ENCODE data around the gene SAMD4A. TPM values are rescaled to one million over a fixed set of nuclear protein-coding genes. Genes with fewer than 3 reads are reported as not detected.

The SAMD4A gene
- total RNA-seq, 1 donor from 2014 or later: 30.0 TPM

GRCh38 chr14:54680651-54681050, 113.7 kb downstream of the SAMD4A start:
- Mint-ChIP-seq H3K4me3 (no peak overlapping the region), H3K9me3 (no peaks in the 10 kb centered on the region), H3K36me3 (no peaks in the 10 kb centered on the region), H3K27ac (peak overlapping the region; percentile 74), H3K4me1 (peaks cover 64% of the 10 kb centered on the region), H3K27me3 (ENCODE audit: low read depth) (peaks cover 6% of the 10 kb centered on the region)
- no peak for DNase-seq (ENCODE audit: low spot score in 2 of 2, unreplicated experiment in 2 of 2)
- TF ChIP-seq CTCF (IDR thresholded peaks at IDR 0.05; ENCODE audit: unreplicated experiment): no peak

GRCh38 chr14:54681811-54682261, 114.9 kb downstream of the SAMD4A start:
- peak overlapping the region; percentile 92 for H3K27ac Mint-ChIP-seq

GRCh38 chr14:54682578-54682977, 115.7 kb downstream of the SAMD4A start:
- H3K27me3 Mint-ChIP-seq (ENCODE audit: low read depth): peaks cover 6% of the 10 kb centered on the region
- peak overlapping the region; percentile 92 for H3K27ac Mint-ChIP-seq
- no peak for DNase-seq (ENCODE audit: low spot score in 2 of 2, unreplicated experiment in 2 of 2)
- H3K36me3 Mint-ChIP-seq: no peaks in the 10 kb centered on the region
- no peaks in the 10 kb centered on the region for H3K9me3 Mint-ChIP-seq
- H3K4me3 Mint-ChIP-seq: no peak overlapping the region
- peaks cover 54% of the 10 kb centered on the region for H3K4me1 Mint-ChIP-seq
- TF ChIP-seq CTCF (IDR thresholded peaks at IDR 0.05; ENCODE audit: unreplicated experiment): no peak

More at GRCh38 chr14:54681811-54682261, 114.9 kb downstream of the SAMD4A start:
- no peak overlapping the region for H3K4me3 Mint-ChIP-seq
- no peak for TF ChIP-seq CTCF (IDR thresholded peaks at IDR 0.05; ENCODE audit: unreplicated experiment)
- no peak for DNase-seq (ENCODE audit: low spot score in 2 of 2, unreplicated experiment in 2 of 2)
- no peaks in the 10 kb centered on the region for H3K36me3 Mint-ChIP-seq
- H3K4me1 Mint-ChIP-seq: peaks cover 61% of the 10 kb centered on the region
- peaks cover 6% of the 10 kb centered on the region for H3K27me3 Mint-ChIP-seq (ENCODE audit: low read depth)
- H3K9me3 Mint-ChIP-seq: no peaks in the 10 kb centered on the region

- DNase-seq (ENCODE audit: low spot score in 2 of 2, unreplicated experiment in 2 of 2): no peak
- Mint-ChIP-seq H3K27ac (peak overlapping the region; percentile 36), H3K4me1 (peaks cover 43% of the 10 kb centered on the region)
Observed at GRCh38 chr14:54683882-54684794, 117.2 kb downstream of the SAMD4A start.

GRCh38 chr14:54685286-54685845, 118.4 kb downstream of the SAMD4A start:
- no peaks in the 10 kb centered on the region for H3K36me3 Mint-ChIP-seq
- no peak overlapping the region for H3K27ac Mint-ChIP-seq
- no peak overlapping the region for H3K4me3 Mint-ChIP-seq
- no peaks in the 10 kb centered on the region for H3K9me3 Mint-ChIP-seq
- no peak for DNase-seq (ENCODE audit: low spot score in 2 of 2, unreplicated experiment in 2 of 2)
- H3K4me1 Mint-ChIP-seq: peaks cover 36% of the 10 kb centered on the region
- no peak for TF ChIP-seq CTCF (IDR thresholded peaks at IDR 0.05; ENCODE audit: unreplicated experiment)
- peaks cover 4% of the 10 kb centered on the region for H3K27me3 Mint-ChIP-seq (ENCODE audit: low read depth)

More at GRCh38 chr14:54683882-54684794, 117.2 kb downstream of the SAMD4A start:
- Mint-ChIP-seq H3K27me3 (ENCODE audit: low read depth) (peaks cover 4% of the 10 kb centered on the region), H3K4me3 (no peak overlapping the region), H3K9me3 (no peaks in the 10 kb centered on the region), H3K36me3 (no peaks in the 10 kb centered on the region)
- no peak for TF ChIP-seq CTCF (IDR thresholded peaks at IDR 0.05; ENCODE audit: unreplicated experiment)

Measured in mesothelial cell of epicardium (in vitro differentiated cells).